OCI-LY1 (cell line): ENCODE measurements around the gene BTBD16.

ENCODE experiments used
- H2AFZ ChIP-seq: fragments of 200-600 bp; sonication (generic), shearing (Covaris generic); 2 replicates; pipeline ENCODE4 v1.6.0; 2014; ENCODE audit warnings: antibody characterized with exemption, mild to moderate bottlenecking, low read length
- H3F3A ChIP-seq: fragments of 200-600 bp; sonication (generic), shearing (Covaris generic); 2 replicates; pipeline ENCODE4 v1.6.0; 2014; ENCODE audit warnings: mild to moderate bottlenecking, antibody characterized with exemption, low read length, moderate library complexity; ENCODE audit not compliant: insufficient read depth
- H3K27ac ChIP-seq: fragments of 200-600 bp; sonication (generic); 2 replicates; pipeline ENCODE4 v1.5.1; 2014; ENCODE audit warnings: low read length, mixed run types, mild to moderate bottlenecking, low read depth; ENCODE audit not compliant: poor library complexity, severe bottlenecking
- H3K27me3 ChIP-seq: fragments of 200-600 bp; sonication (generic); 2 replicates; pipeline ENCODE4 v1.6.0; 2014; ENCODE audit warnings: antibody characterized with exemption, mild to moderate bottlenecking, low read length, moderate library complexity; ENCODE audit not compliant: insufficient read depth
- H3K36me3 ChIP-seq: fragments of 200-600 bp; sonication (generic); 2 replicates; pipeline ENCODE4 v1.6.1; 2014; ENCODE audit warnings: mild to moderate bottlenecking, antibody characterized with exemption, low read length, moderate library complexity, mixed read lengths; ENCODE audit not compliant: insufficient read depth
- H3K4me1 ChIP-seq: fragments of 200-600 bp; sonication (generic); 2 replicates; pipeline ENCODE4 v1.5.1; 2014; ENCODE audit warnings: mild to moderate bottlenecking, low read length, moderate library complexity; ENCODE audit not compliant: insufficient read depth, severe bottlenecking
- H3K4me2 ChIP-seq: fragments of 200-600 bp; sonication (generic), shearing (Covaris generic); 2 replicates; pipeline ENCODE4 v1.6.1; 2014; ENCODE audit warnings: low read length
- H3K4me3 ChIP-seq: fragments of 200-600 bp; sonication (generic); 2 replicates; pipeline ENCODE4 v1.5.1; 2014; ENCODE audit warnings: low read length, low read depth, mild to moderate bottlenecking, mixed read lengths; ENCODE audit not compliant: poor library complexity, severe bottlenecking
- H3K79me2 ChIP-seq: fragments of 200-600 bp; shearing (Covaris generic); 2 replicates; pipeline ENCODE4 v1.6.1; 2016; ENCODE audit warnings: mixed run types, low read length, mixed read lengths; ENCODE audit not compliant: insufficient read depth
- H3K9ac ChIP-seq: fragments of 200-600 bp; sonication (generic), shearing (Covaris generic); 2 replicates; pipeline ENCODE4 v1.6.1; 2014; ENCODE audit warnings: mild to moderate bottlenecking, low read length, mixed read lengths
- H3K9me2 ChIP-seq: fragments of 200-600 bp; sonication (generic), shearing (Covaris generic); 2 replicates; pipeline ENCODE4 v1.6.1; 2014; ENCODE audit warnings: low read depth, mild to moderate bottlenecking, low read length, mixed read lengths
- H3K9me3 ChIP-seq: fragments of 200-600 bp; shearing (Covaris generic); 2 replicates; pipeline ENCODE4 v1.6.1; 2014; ENCODE audit warnings: low read length, mixed read lengths
- H4K20me1 ChIP-seq: fragments of 200-600 bp; sonication (generic), shearing (Covaris generic); 2 replicates; pipeline ENCODE4 v1.6.0; 2016; ENCODE audit warnings: mild to moderate bottlenecking, low read length; ENCODE audit not compliant: insufficient read depth
- EZH2 ChIP-seq: fragments of 200-600 bp; sonication (generic), shearing (Covaris generic); IDR thresholded peaks from 2 replicates; pipeline ENCODE4 v1.8.0; 2017; ENCODE audit warnings: borderline replicate concordance, mixed run types, mild to moderate bottlenecking, antibody characterized with exemption, low read length, moderate library complexity, mixed read lengths
- TF ChIP-seq, protein P1 (sequence below): fragments of 200-600 bp; sonication (generic), shearing (Covaris generic); IDR thresholded peaks from 2 replicates; pipeline ENCODE4 v1.5.1; 2017; ENCODE audit warnings: mild to moderate bottlenecking, antibody characterized with exemption, low read length, moderate library complexity, mixed read lengths

Gene BTBD16

DNA sequence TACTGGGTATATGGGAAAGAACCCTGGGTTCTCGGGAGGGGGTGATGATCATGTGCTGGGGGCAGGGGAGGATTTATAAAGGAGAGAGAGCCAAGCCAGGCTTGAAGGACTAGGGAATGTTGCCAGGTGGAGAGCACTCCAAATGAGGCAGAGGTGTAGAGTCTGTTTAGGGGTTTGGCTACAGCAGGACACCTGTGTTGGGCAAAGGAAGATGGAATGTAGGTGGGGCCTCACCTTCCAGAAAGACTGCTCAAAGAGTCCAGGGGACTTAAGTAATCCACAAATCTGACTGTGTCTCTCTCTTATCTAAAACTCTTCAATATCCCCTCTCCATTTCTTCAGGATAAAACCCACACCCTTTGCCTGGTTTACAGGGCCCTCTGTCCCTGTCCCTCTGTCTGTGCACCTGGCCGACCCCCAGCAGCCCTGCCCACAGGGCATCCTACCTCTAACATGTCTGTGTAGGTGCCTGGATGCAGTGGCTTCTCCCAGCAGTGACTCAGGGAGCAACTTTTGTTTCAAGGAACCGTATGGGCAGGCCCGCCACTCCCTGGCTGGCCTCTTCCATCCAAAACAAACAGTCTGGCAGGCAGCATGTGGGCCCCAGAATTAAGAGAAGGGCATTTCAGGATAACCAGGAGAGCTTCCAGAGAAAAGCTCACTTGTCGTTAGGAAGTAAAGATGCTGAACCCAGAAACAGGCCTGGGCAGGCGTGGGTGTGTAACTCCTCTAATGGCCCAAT lies 92.8 kb downstream of the BTBD16 start:
- no peak for TF ChIP-seq EZH2
- TF ChIP-seq, protein P1, sequence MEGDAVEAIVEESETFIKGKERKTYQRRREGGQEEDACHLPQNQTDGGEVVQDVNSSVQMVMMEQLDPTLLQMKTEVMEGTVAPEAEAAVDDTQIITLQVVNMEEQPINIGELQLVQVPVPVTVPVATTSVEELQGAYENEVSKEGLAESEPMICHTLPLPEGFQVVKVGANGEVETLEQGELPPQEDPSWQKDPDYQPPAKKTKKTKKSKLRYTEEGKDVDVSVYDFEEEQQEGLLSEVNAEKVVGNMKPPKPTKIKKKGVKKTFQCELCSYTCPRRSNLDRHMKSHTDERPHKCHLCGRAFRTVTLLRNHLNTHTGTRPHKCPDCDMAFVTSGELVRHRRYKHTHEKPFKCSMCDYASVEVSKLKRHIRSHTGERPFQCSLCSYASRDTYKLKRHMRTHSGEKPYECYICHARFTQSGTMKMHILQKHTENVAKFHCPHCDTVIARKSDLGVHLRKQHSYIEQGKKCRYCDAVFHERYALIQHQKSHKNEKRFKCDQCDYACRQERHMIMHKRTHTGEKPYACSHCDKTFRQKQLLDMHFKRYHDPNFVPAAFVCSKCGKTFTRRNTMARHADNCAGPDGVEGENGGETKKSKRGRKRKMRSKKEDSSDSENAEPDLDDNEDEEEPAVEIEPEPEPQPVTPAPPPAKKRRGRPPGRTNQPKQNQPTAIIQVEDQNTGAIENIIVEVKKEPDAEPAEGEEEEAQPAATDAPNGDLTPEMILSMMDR = no peak
- Histone ChIP-seq H3K9me3 (no peaks in the 10 kb centered on the region), H3K9ac (no peak overlapping the region), H3K9me2 (no peaks in the 10 kb centered on the region), H3K36me3 (no peaks in the 10 kb centered on the region), H3F3A (no peaks in the 10 kb centered on the region), H3K27ac (no peak overlapping the region), H2AFZ (no peak overlapping the region), H3K27me3 (no peaks in the 10 kb centered on the region), H3K4me3 (no peak overlapping the region), H4K20me1 (no peaks in the 10 kb centered on the region), H3K4me1 (no peaks in the 10 kb centered on the region), H3K4me2 (no peak overlapping the region), H3K79me2 (no peaks in the 10 kb centered on the region)

DNA sequence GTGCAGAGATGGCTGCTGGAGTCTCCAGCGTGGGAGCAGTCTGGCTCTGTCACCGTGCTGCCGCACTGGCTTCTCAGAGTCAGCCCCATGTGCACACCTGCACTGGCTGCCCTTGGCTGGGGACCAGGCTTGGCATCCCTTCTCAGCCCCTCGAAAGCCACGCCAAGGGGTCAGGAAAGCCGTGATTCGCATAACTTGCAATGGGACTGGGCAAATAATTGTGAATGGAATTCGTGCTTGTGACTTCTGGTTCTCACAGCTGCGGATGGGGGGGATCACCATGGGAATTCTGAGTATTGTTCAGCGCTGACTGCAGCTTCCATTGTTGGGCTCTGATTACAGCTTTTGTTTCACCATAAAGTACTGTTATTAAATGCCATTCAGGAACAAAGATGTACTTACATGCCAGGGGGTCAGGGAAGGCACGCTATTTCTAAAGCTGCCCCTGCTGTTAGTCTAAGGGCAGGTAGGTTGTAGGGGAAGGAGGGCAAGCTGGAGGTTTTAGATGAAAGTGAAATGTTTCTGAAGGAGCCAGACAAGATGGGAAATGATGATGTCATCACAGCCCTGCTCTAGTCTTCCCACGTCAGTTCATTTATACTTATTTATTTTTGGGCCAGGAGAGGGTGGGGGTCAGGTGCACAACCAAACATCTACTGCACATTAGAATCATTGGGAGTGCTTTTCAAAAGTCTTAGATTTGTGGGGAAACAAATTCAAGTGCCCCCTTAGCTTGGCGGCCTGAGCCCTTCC lies 97.6 kb downstream of the BTBD16 start:
- TF ChIP-seq, protein P1 = no peak
- TF ChIP-seq EZH2 = no peak
- no peak overlapping the region for H2AFZ ChIP-seq
- H3K9me2 ChIP-seq = no peaks in the 10 kb centered on the region

DNA sequence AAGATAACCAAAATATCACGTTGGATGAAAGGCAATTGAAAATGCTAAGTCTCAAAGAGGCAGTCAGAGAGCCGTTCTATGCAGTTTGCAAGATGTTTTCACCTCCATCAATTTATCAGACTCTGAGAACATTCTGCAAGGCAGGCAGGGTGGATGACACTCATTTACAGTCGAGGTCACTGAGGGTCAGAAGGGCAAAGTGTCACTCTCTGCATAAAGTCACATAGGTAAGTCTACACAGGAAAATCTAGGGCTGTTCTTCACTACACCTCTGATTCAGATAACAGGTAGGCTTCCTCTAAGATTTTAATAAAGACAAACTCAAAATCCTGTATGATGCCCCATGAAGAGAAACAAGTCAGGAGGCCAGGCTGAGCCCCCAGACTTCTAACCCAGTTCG lies 102.0 kb downstream of the BTBD16 start:
- no peak for TF ChIP-seq EZH2
- TF ChIP-seq, protein P1 = no peak
- Histone ChIP-seq H3K9ac (no peak overlapping the region), H3K4me2 (no peak overlapping the region), H2AFZ (no peak overlapping the region), H3K9me3 (no peaks in the 10 kb centered on the region), H4K20me1 (no peaks in the 10 kb centered on the region), H3K27me3 (no peaks in the 10 kb centered on the region), H3K4me3 (no peak overlapping the region), H3K36me3 (no peaks in the 10 kb centered on the region), H3F3A (no peaks in the 10 kb centered on the region), H3K4me1 (no peaks in the 10 kb centered on the region), H3K27ac (no peak overlapping the region), H3K79me2 (no peaks in the 10 kb centered on the region), H3K9me2 (no peaks in the 10 kb centered on the region)

More for the DNA sequence above, 97.6 kb downstream of the BTBD16 start:
- Histone ChIP-seq H3K9me3 (no peaks in the 10 kb centered on the region), H3K36me3 (no peaks in the 10 kb centered on the region), H4K20me1 (no peaks in the 10 kb centered on the region), H3F3A (no peaks in the 10 kb centered on the region), H3K4me2 (no peak overlapping the region), H3K79me2 (no peaks in the 10 kb centered on the region), H3K9ac (no peak overlapping the region), H3K4me1 (no peaks in the 10 kb centered on the region), H3K4me3 (no peak overlapping the region), H3K27ac (no peak overlapping the region), H3K27me3 (no peaks in the 10 kb centered on the region)
